Activated T-cell treated with anti-CD3 and anti-CD28 coated beads for 24 hours (primary cell): Measurements from ENCODE around the gene CDH19.
"Not testable (repeated sequence)": the region's sequence is repeated elsewhere in the genome, so short reads cannot be mapped to it uniquely, and the experiment has no call there.

ENCODE experiments used
- DNase-seq: peaks from one replicate; pipeline ENCODE4 v3.0.0-alpha.2; 2020; ENCODE audit warnings: low read depth

CDH19 gene

GRCh38 chr18:66562279-66562678 is 41.6 kb downstream of the CDH19 start:
- no peak for DNase-seq

- DNase-seq: no peak
Measured at GRCh38 chr18:66560094-66560493, 43.8 kb downstream of the CDH19 start.

- DNase-seq: no peak
Measured at GRCh38 chr18:66558773-66559172, 45.1 kb downstream of the CDH19 start.

- no peak for DNase-seq
Measured at GRCh38 chr18:66557091-66557490, 46.8 kb downstream of the CDH19 start.

GRCh38 chr18:66555585-66555984 is 48.3 kb downstream of the CDH19 start:
- DNase-seq: no peak

GRCh38 chr18:66553824-66554223 is 50.1 kb downstream of the CDH19 start:
- no peak for DNase-seq

GRCh38 chr18:66550366-66550765 is 53.5 kb downstream of the CDH19 start:
- no peak for DNase-seq

- DNase-seq: no peak
Measured at GRCh38 chr18:66548747-66549146, 55.1 kb downstream of the CDH19 start.

GRCh38 chr18:66534110-66534509 is 69.8 kb downstream of the CDH19 start:
- DNase-seq: no peak

GRCh38 chr18:66533693-66534092 is 70.2 kb downstream of the CDH19 start:
- DNase-seq: no peak

GRCh38 chr18:66523219-66523991 is 80.5 kb downstream of the CDH19 start:
- DNase-seq: no peak

- no peak for DNase-seq
Measured at GRCh38 chr18:66513996-66514395, 89.9 kb downstream of the CDH19 start.

- no peak for DNase-seq
Measured at GRCh38 chr18:66511792-66512191, 92.1 kb downstream of the CDH19 start.

- DNase-seq: no peak
Measured at GRCh38 chr18:66511289-66511688, 92.6 kb downstream of the CDH19 start.

- DNase-seq: no peak
Measured at GRCh38 chr18:66510357-66511045, 93.4 kb downstream of the CDH19 start.

- DNase-seq: no peak
Measured at GRCh38 chr18:66508937-66509336, 95.0 kb downstream of the CDH19 start.

- DNase-seq: no peak
Measured at GRCh38 chr18:66506178-66506577, 97.7 kb downstream of the CDH19 start.

- DNase-seq: no peak
Measured at GRCh38 chr18:66497351-66497750, 106.5 kb downstream of the CDH19 start.

GRCh38 chr18:66495844-66496243 is 108.0 kb downstream of the CDH19 start:
- no peak for DNase-seq

- DNase-seq: no peak
Measured at GRCh38 chr18:66473882-66474281, 130.0 kb downstream of the CDH19 start.

- DNase-seq: not testable (repeated sequence)
Measured at GRCh38 chr18:66466184-66466583, 137.7 kb downstream of the CDH19 start.

GRCh38 chr18:66461344-66461743 is 142.5 kb downstream of the CDH19 start:
- DNase-seq: no peak

- DNase-seq: no peak
Measured at GRCh38 chr18:66457245-66457644, 146.6 kb downstream of the CDH19 start.
